ENCODE data around the gene ZNF236.

GRCh38 chr18:77017355-77017754, 195.0 kb downstream of the ZNF236 start:
- TF ChIP-seq CTCF (IDR thresholded peaks at IDR 0.05) (no peak), EZH2phosphoT487 (IDR thresholded peaks at IDR 0.05) (no peak), EZH2 (IDR thresholded peaks at IDR 0.05) (no peak)

Measured in neural progenitor cell (in vitro differentiated cells).